ENCODE results near the gene CPNE2. TPM values are rescaled to one million over a fixed set of nuclear protein-coding genes. Genes with fewer than 3 reads are reported as not detected.

CPNE2 gene
- total RNA-seq, 4 donors from 2014 or later: 12.5 to 18.9 (median 14.9) TPM

GRCh38 chr16:57083485-57084126 lies 8.8 kb upstream of the CPNE2 start:
- intact Hi-C loops (cut with DNase I; ENCODE audit: low total_unique reads): loop anchor here (10.0 kb wide), 1 partner anchor 341 kb away; no protein-coding TSS in a partner anchor
- no peak for DNase-seq (ENCODE audit: low spot score in 2 of 2)

GRCh38 chr16:57084257-57084770 lies 8.1 kb upstream of the CPNE2 start:
- 4 to 15% methylated on average over 9 of the region's 9 CpGs for WGBS, 2 donors
- peak in 1 of 3 donors; percentile 87 for TF ChIP-seq CTCF (IDR thresholded peaks at IDR 0.05)
- no peak for TF ChIP-seq POLR2A (IDR thresholded peaks at IDR 0.05)
- peak; percentile 67 to 94 for DNase-seq (ENCODE audit: low spot score in 2 of 2)
- H3K4me3 ChIP-seq (ENCODE audit: low read depth, poor library complexity, severe bottlenecking): no peak overlapping the region
- intact Hi-C loops (cut with DNase I; ENCODE audit: low total_unique reads): loop anchor here (10.0 kb wide), 1 partner anchor 340 kb away; no protein-coding TSS in a partner anchor

More at GRCh38 chr16:57083485-57084126, 8.8 kb upstream of the CPNE2 start:
- WGBS, 2 donors: 70 to 73% methylated on average over 7 of the region's 7 CpGs
- no peak for TF ChIP-seq POLR2A (IDR thresholded peaks at IDR 0.05)
- TF ChIP-seq CTCF (IDR thresholded peaks at IDR 0.05): no peak
- no peak overlapping the region for H3K4me3 ChIP-seq (ENCODE audit: low read depth, poor library complexity, severe bottlenecking)

- 80 to 87% methylated on average over 7 of the region's 7 CpGs for WGBS, 2 donors
- TF ChIP-seq POLR2A (IDR thresholded peaks at IDR 0.05): no peak
- no peak for TF ChIP-seq CTCF (IDR thresholded peaks at IDR 0.05)
- intact Hi-C loops (cut with DNase I; ENCODE audit: low total_unique reads): loop anchor here (5.0 to 10.0 kb wide), 2 partner anchors 82 to 340 kb away; no protein-coding TSS in a partner anchor
- DNase-seq (ENCODE audit: low spot score in 2 of 2): no peak
- no peak overlapping the region for H3K4me3 ChIP-seq (ENCODE audit: low read depth, poor library complexity, severe bottlenecking)
Observed at GRCh38 chr16:57084996-57085395, 7.4 kb upstream of the CPNE2 start.

- WGBS, 2 donors: 83 to 88% methylated on average over 2 of the region's 2 CpGs
- TF ChIP-seq POLR2A (IDR thresholded peaks at IDR 0.05) (no peak), CTCF (IDR thresholded peaks at IDR 0.05) (no peak)
- no peak overlapping the region for H3K4me3 ChIP-seq (ENCODE audit: low read depth, poor library complexity, severe bottlenecking)
- intact Hi-C loops (cut with DNase I; ENCODE audit: low total_unique reads): loop anchor here (5.0 to 10.0 kb wide), 2 partner anchors 80 to 338 kb away; no protein-coding TSS in a partner anchor
- no peak for DNase-seq (ENCODE audit: low spot score in 2 of 2)
Observed at GRCh38 chr16:57087003-57087402, 5.4 kb upstream of the CPNE2 start.

GRCh38 chr16:57089406-57089805 lies 3.0 kb upstream of the CPNE2 start:
- 78 to 79% methylated on average over 8 of the region's 8 CpGs for WGBS, 2 donors

More at GRCh38 chr16:57089406-57089805, 3.0 kb upstream of the CPNE2 start:
- DNase-seq (ENCODE audit: low spot score in 2 of 2): no peak
- no peak for TF ChIP-seq POLR2A (IDR thresholded peaks at IDR 0.05)
- no peak for TF ChIP-seq CTCF (IDR thresholded peaks at IDR 0.05)
- no peak overlapping the region for H3K4me3 ChIP-seq (ENCODE audit: low read depth, poor library complexity, severe bottlenecking)
- intact Hi-C loops (cut with DNase I; ENCODE audit: low total_unique reads): loop anchor here (5.0 to 10.0 kb wide), 2 partner anchors 78 to 335 kb away; no protein-coding TSS in a partner anchor

Measured in lower leg skin (tissue), 4 donors.